Adipocyte (in vitro differentiated cells): ENCODE results near the gene ETFB.

Source experiments
- DNase-seq: peaks from one replicate; pipeline ENCODE4 v3.0.0-alpha.2; 2015; ENCODE audit warnings: low read depth
- H3K27me3 ChIP-seq: replicated peaks from 2 replicates; pipeline ENCODE4 v1.7.0; 2013; ENCODE audit warnings: mild to moderate bottlenecking, low read length, moderate library complexity; ENCODE audit not compliant: control insufficient read depth, insufficient read depth
- H3K36me3 ChIP-seq: 2 replicates; pipeline ENCODE4 v1.7.0; 2013; ENCODE audit warnings: low read length, mild to moderate bottlenecking, moderate library complexity; ENCODE audit not compliant: control insufficient read depth, insufficient read depth, severe bottlenecking
- H3K4me1 ChIP-seq: 2 replicates; pipeline ENCODE4 v1.7.0; 2013; ENCODE audit warnings: mild to moderate bottlenecking, low read length, moderate library complexity; ENCODE audit not compliant: control insufficient read depth, insufficient read depth
- H3K4me3 ChIP-seq: 2 replicates; pipeline ENCODE4 v1.7.0; 2013; ENCODE audit warnings: mild to moderate bottlenecking, low read length, moderate library complexity
- H3K9ac ChIP-seq: 2 replicates; pipeline ENCODE4 v1.7.0; 2013; ENCODE audit warnings: mild to moderate bottlenecking, low read length, moderate library complexity
- H3K9me3 ChIP-seq: 2 replicates; pipeline ENCODE4 v1.7.0; 2013; ENCODE audit warnings: mild to moderate bottlenecking, low read length, moderate library complexity; ENCODE audit not compliant: control insufficient read depth

The ETFB gene

GRCh38 chr19:51392701-51393100, 26.5 kb upstream of the ETFB start:
- Histone ChIP-seq H3K27me3 (peaks cover 7% of the 10 kb centered on the region), H3K9ac (no peak overlapping the region), H3K36me3 (no peaks in the 10 kb centered on the region), H3K4me3 (no peak overlapping the region), H3K9me3 (no peaks in the 10 kb centered on the region), H3K4me1 (peaks cover 8% of the 10 kb centered on the region)
- no peak for DNase-seq

- H3K9me3 ChIP-seq = no peaks in the 10 kb centered on the region
- no peak overlapping the region for H3K9ac ChIP-seq
- H3K36me3 ChIP-seq = no peaks in the 10 kb centered on the region
- H3K4me1 ChIP-seq = peaks cover 8% of the 10 kb centered on the region
- no peak overlapping the region for H3K4me3 ChIP-seq
- peaks cover 7% of the 10 kb centered on the region for H3K27me3 ChIP-seq
- DNase-seq = no peak
Observed at GRCh38 chr19:51391073-51391611, 25.0 kb upstream of the ETFB start.

- H3K36me3 ChIP-seq = no peaks in the 10 kb centered on the region
- H3K4me1 ChIP-seq = peaks cover 4% of the 10 kb centered on the region
- DNase-seq = no peak
- peaks cover 7% of the 10 kb centered on the region for H3K27me3 ChIP-seq
- no peaks in the 10 kb centered on the region for H3K9me3 ChIP-seq
- H3K4me3 ChIP-seq = no peak overlapping the region
- no peak overlapping the region for H3K9ac ChIP-seq
Observed at GRCh38 chr19:51389143-51389542, 23.0 kb upstream of the ETFB start.

- H3K4me3 ChIP-seq = no peak within 1 kb of the TSS
- no peaks in the 10 kb centered on the region for H3K9me3 ChIP-seq
- peaks cover 7% of the 10 kb centered on the region for H3K27me3 ChIP-seq
- H3K9ac ChIP-seq = no peak within 1 kb of the TSS
- H3K36me3 ChIP-seq = no peaks in the 10 kb centered on the region
- H3K4me1 ChIP-seq = no peaks in the 10 kb centered on the region
- DNase-seq = no peak
Observed at GRCh38 chr19:51387924-51388389, 21.8 kb upstream of the ETFB start, which contains the start of gene LIM2. Gene LIM2, minus strand, starts transcription at chr19:51387974. Its CDS starts 531 bp downstream, at chr19:51387443.

- Histone ChIP-seq H3K4me3 (no peak overlapping the region), H3K36me3 (no peaks in the 10 kb centered on the region), H3K27me3 (peaks cover 7% of the 10 kb centered on the region), H3K9ac (no peak overlapping the region), H3K4me1 (no peaks in the 10 kb centered on the region), H3K9me3 (no peaks in the 10 kb centered on the region)
- DNase-seq = no peak
Observed at GRCh38 chr19:51386882-51387520, 20.8 kb upstream of the ETFB start.

GRCh38 chr19:51382004-51382403, 15.8 kb upstream of the ETFB start:
- no peak for DNase-seq
- Histone ChIP-seq H3K27me3 (no peaks in the 10 kb centered on the region), H3K36me3 (no peaks in the 10 kb centered on the region), H3K4me1 (no peaks in the 10 kb centered on the region), H3K9me3 (peaks cover 4% of the 10 kb centered on the region), H3K4me3 (no peak overlapping the region), H3K9ac (no peak overlapping the region)

GRCh38 chr19:51380379-51380778, 14.2 kb upstream of the ETFB start:
- no peak overlapping the region for H3K4me3 ChIP-seq
- H3K4me1 ChIP-seq = no peaks in the 10 kb centered on the region
- no peak overlapping the region for H3K9ac ChIP-seq
- H3K27me3 ChIP-seq = no peaks in the 10 kb centered on the region
- H3K9me3 ChIP-seq = peaks cover 4% of the 10 kb centered on the region
- DNase-seq = no peak
- no peaks in the 10 kb centered on the region for H3K36me3 ChIP-seq

GRCh38 chr19:51377422-51377821, 11.2 kb upstream of the ETFB start:
- no peak overlapping the region for H3K9ac ChIP-seq
- peaks cover 4% of the 10 kb centered on the region for H3K9me3 ChIP-seq
- H3K36me3 ChIP-seq = no peaks in the 10 kb centered on the region
- no peaks in the 10 kb centered on the region for H3K4me1 ChIP-seq
- H3K4me3 ChIP-seq = no peak overlapping the region
- peaks cover 3% of the 10 kb centered on the region for H3K27me3 ChIP-seq
- DNase-seq = no peak

- Histone ChIP-seq H3K4me1 (no peaks in the 10 kb centered on the region), H3K4me3 (no peak overlapping the region), H3K36me3 (no peaks in the 10 kb centered on the region), H3K9ac (no peak overlapping the region), H3K27me3 (peaks cover 4% of the 10 kb centered on the region), H3K9me3 (no peaks in the 10 kb centered on the region)
- no peak for DNase-seq
Observed at GRCh38 chr19:51375504-51376221, 9.5 kb upstream of the ETFB start.

- Histone ChIP-seq H3K9me3 (no peaks in the 10 kb centered on the region), H3K36me3 (no peaks in the 10 kb centered on the region), H3K4me1 (peaks cover 4% of the 10 kb centered on the region), H3K4me3 (no peak within 1 kb of the TSS), H3K9ac (no peak within 1 kb of the TSS), H3K27me3 (peaks cover 4% of the 10 kb centered on the region)
- no peak for DNase-seq
Observed at GRCh38 chr19:51372649-51373504, 6.7 kb upstream of the ETFB start, which contains the start of gene NKG7. Gene NKG7, minus strand, starts transcription at chr19:51372654. Its CDS starts 119 bp downstream, at chr19:51372535.
